Left renal cortex interstitium (tissue), 4 donors: ENCODE data around the gene UBQLN2. TPM values are rescaled to one million over a fixed set of nuclear protein-coding genes. Genes with fewer than 3 reads are reported as not detected.

ENCODE experiments used
- polyA plus RNA-seq, 4 donors: library from polyadenylated mRNA; unstranded; fragments of 120-200 nt; gene quantifications; one replicate each; pipeline ENCODE4 v1.2.1, GENCODE V29; 2013; ENCODE audit not compliant: insufficient read length in 4 of 4

Gene UBQLN2
- polyA plus RNA-seq, 4 donors: 38.4 to 45.9 (median 43.5) TPM

Other genes starting within 250 kb of the UBQLN2 start
- 100 to 1,000 TPM in 2 of 4 donors, 10 to 100 TPM in 2; 85.4 to 112 (median 96.6) TPM for gene NBDY, start 165.6 kb downstream of the UBQLN2 start, polyA plus RNA-seq